Suprapubic skin (tissue), 4 donors: ENCODE data around the gene FAM240B. TPM values are rescaled to one million over a fixed set of nuclear protein-coding genes. Genes with fewer than 3 reads are reported as not detected.
A peak's percentile ranks its signal among the peaks of the same experiment; 100 is the strongest.

Experiments
- DNase-seq, 2 donors: peaks; one replicate each; pipeline ENCODE4 v3.0.0-alpha.2; 2019; ENCODE audit warnings: low spot score in 2 of 2
- H3K27ac ChIP-seq: fragments of 200-600 bp; sonication (generic); one replicate; pipeline ENCODE4 v1.5.1; 2019
- H3K27me3 ChIP-seq: fragments of 200-600 bp; sonication (generic); one replicate; pipeline ENCODE4 v1.5.1; 2019
- H3K36me3 ChIP-seq: fragments of 200-600 bp; sonication (generic); one replicate; pipeline ENCODE4 v1.5.1; 2019
- H3K4me1 ChIP-seq: fragments of 200-600 bp; sonication (generic); one replicate; pipeline ENCODE4 v1.5.1; 2019
- H3K4me3 ChIP-seq: fragments of 200-600 bp; sonication (generic); one replicate; pipeline ENCODE4 v1.5.1; 2019; ENCODE audit warnings: mild to moderate bottlenecking
- H3K9me3 ChIP-seq: fragments of 200-600 bp; sonication (generic); one replicate; pipeline ENCODE4 v1.5.1; 2019
- CTCF ChIP-seq, 2 donors: fragments of 200-600 bp in 1 of 2; fragments of 450-650 bp in 1 of 2; sonication (generic) in 1 of 2; IDR thresholded peaks; one replicate each; pipeline ENCODE4 v1.5.1; 2016 to 2019; ENCODE audit warnings: antibody characterized with exemption in 2 of 2, mild to moderate bottlenecking in 1 of 2, moderate library complexity in 1 of 2
- EP300 ChIP-seq: sonication (generic); formaldehyde crosslinking; IDR thresholded peaks from one replicate; pipeline ENCODE4 v1.6.1; 2017; ENCODE audit warnings: antibody characterized with exemption
- POLR2A ChIP-seq, 2 donors: fragments of 450-650 bp; IDR thresholded peaks; one replicate each; pipeline ENCODE4 v1.6.1; 2017; ENCODE audit warnings: antibody characterized with exemption in 2 of 2, mild to moderate bottlenecking in 2 of 2, moderate library complexity in 2 of 2
- POLR2AphosphoS5 ChIP-seq, 3 donors: sonication (generic); formaldehyde crosslinking; IDR thresholded peaks; one replicate each; pipeline ENCODE4 v1.6.1; 2017; ENCODE audit warnings: antibody characterized with exemption in 3 of 3
- WGBS: methylation state at CpG from one replicate; pipeline ENCODE4 v1.1.5; 2018; 5-methylcytosine and 5-hydroxymethylcytosine counted together
- total RNA-seq, 4 donors: library from RNA; depleted of rRNA; stranded (reverse); fragments of >200 nt; gene quantifications; one replicate each; pipeline ENCODE4 v1.1.0, GENCODE V29; 2016

Gene FAM240B
- total RNA-seq, 4 donors from 2014 or later, result not detected

GRCh38 chr9:38687389-38687842 lies 32.5 kb downstream of the FAM240B start:
- no peak overlapping the region for H3K27ac ChIP-seq
- no peaks in the 10 kb centered on the region for H3K9me3 ChIP-seq
- H3K27me3 ChIP-seq, result no peaks in the 10 kb centered on the region
- peak overlapping the region; percentile 23 for H3K4me3 ChIP-seq
- no peak for DNase-seq
- WGBS, result 39% methylated on average over 21 of the region's 21 CpGs
- H3K36me3 ChIP-seq, result no peaks in the 10 kb centered on the region
- TF ChIP-seq POLR2A (IDR thresholded peaks at IDR 0.05), result no peak
- no peak for TF ChIP-seq CTCF (IDR thresholded peaks at IDR 0.05)
- no peak for TF ChIP-seq EP300
- TF ChIP-seq POLR2AphosphoS5 (IDR thresholded peaks at IDR 0.05), result no peak
- peaks cover 12% of the 10 kb centered on the region for H3K4me1 ChIP-seq

GRCh38 chr9:38686933-38687332 lies 33.0 kb downstream of the FAM240B start:
- H3K36me3 ChIP-seq, result no peaks in the 10 kb centered on the region
- WGBS, result 52% methylated on average over 10 of the region's 10 CpGs
- H3K4me1 ChIP-seq, result peaks cover 12% of the 10 kb centered on the region
- H3K4me3 ChIP-seq, result peak overlapping the region; percentile 23
- no peaks in the 10 kb centered on the region for H3K9me3 ChIP-seq
- no peak for DNase-seq
- TF ChIP-seq POLR2AphosphoS5 (IDR thresholded peaks at IDR 0.05) (no peak), CTCF (IDR thresholded peaks at IDR 0.05) (no peak), EP300 (no peak), POLR2A (IDR thresholded peaks at IDR 0.05) (no peak)
- no peaks in the 10 kb centered on the region for H3K27me3 ChIP-seq
- H3K27ac ChIP-seq, result no peak overlapping the region

GRCh38 chr9:38685535-38685934 lies 34.4 kb downstream of the FAM240B start:
- Histone ChIP-seq H3K4me1 (peaks cover 12% of the 10 kb centered on the region), H3K36me3 (no peaks in the 10 kb centered on the region), H3K4me3 (no peak overlapping the region), H3K27ac (no peak overlapping the region), H3K27me3 (no peaks in the 10 kb centered on the region), H3K9me3 (no peaks in the 10 kb centered on the region)
- TF ChIP-seq CTCF (IDR thresholded peaks at IDR 0.05) (no peak), EP300 (no peak), POLR2AphosphoS5 (IDR thresholded peaks at IDR 0.05) (no peak), POLR2A (IDR thresholded peaks at IDR 0.05) (no peak)
- WGBS, result 86% methylated on average over 2 of the region's 2 CpGs
- DNase-seq, result no peak

- WGBS, result 89% methylated on average over 8 of the region's 8 CpGs
- H3K9me3 ChIP-seq, result no peaks in the 10 kb centered on the region
- H3K4me1 ChIP-seq, result peaks cover 12% of the 10 kb centered on the region
- H3K4me3 ChIP-seq, result no peak overlapping the region
- no peak overlapping the region for H3K27ac ChIP-seq
- H3K36me3 ChIP-seq, result no peaks in the 10 kb centered on the region
- TF ChIP-seq CTCF (IDR thresholded peaks at IDR 0.05), result no peak
- no peak for DNase-seq
- H3K27me3 ChIP-seq, result no peaks in the 10 kb centered on the region
These were observed 36.6 kb downstream of the FAM240B start for GRCh38 chr9:38683336-38683735.

- no peaks in the 10 kb centered on the region for H3K27me3 ChIP-seq
- no peak for DNase-seq
- no peak for TF ChIP-seq EP300
- TF ChIP-seq POLR2AphosphoS5 (IDR thresholded peaks at IDR 0.05), result no peak
- no peak for TF ChIP-seq POLR2A (IDR thresholded peaks at IDR 0.05)
- no peak overlapping the region for H3K27ac ChIP-seq
- no peak overlapping the region for H3K4me3 ChIP-seq
- no peaks in the 10 kb centered on the region for H3K9me3 ChIP-seq
- peaks cover 10% of the 10 kb centered on the region for H3K4me1 ChIP-seq
- no peaks in the 10 kb centered on the region for H3K36me3 ChIP-seq
- 53% methylated on average over 3 of the region's 3 CpGs for WGBS
These were observed 37.2 kb downstream of the FAM240B start for GRCh38 chr9:38682713-38683112.

- WGBS, result 50% methylated on average over 4 of the region's 4 CpGs
- Histone ChIP-seq H3K27me3 (no peaks in the 10 kb centered on the region), H3K4me3 (no peak overlapping the region), H3K36me3 (no peaks in the 10 kb centered on the region), H3K27ac (no peak overlapping the region), H3K4me1 (peaks cover under 1% of the 10 kb centered on the region), H3K9me3 (no peaks in the 10 kb centered on the region)
- no peak for TF ChIP-seq EP300
- TF ChIP-seq POLR2A (IDR thresholded peaks at IDR 0.05), result no peak
- no peak for TF ChIP-seq POLR2AphosphoS5 (IDR thresholded peaks at IDR 0.05)
- no peak for TF ChIP-seq CTCF (IDR thresholded peaks at IDR 0.05)
- DNase-seq, result no peak
These were observed 38.1 kb downstream of the FAM240B start for GRCh38 chr9:38681747-38682227.
